Gastrocnemius medialis (tissue), 4 donors: ENCODE data around the gene ATF6.

Experiments
- POLR2A ChIP-seq, 2 donors: fragments of 450-650 bp; IDR thresholded peaks; one replicate each; pipeline ENCODE4 v1.6.1; 2017; ENCODE audit warnings: antibody characterized with exemption in 2 of 2, mild to moderate bottlenecking in 2 of 2, moderate library complexity in 2 of 2
- TF ChIP-seq, protein P1 (sequence below), 5 experiments: fragments of 450-650 bp in 3 of 5; fragments of 200-600 bp in 2 of 5; sonication (generic) in 2 of 5; IDR thresholded peaks in 4 of 5; conservative IDR thresholded peaks in 1 of 5; 1 replicate in 4 of 5; 2 replicates in 1 of 5; pipeline ENCODE4 v1.5.1; 2016 to 2019; ENCODE audit warnings: antibody characterized with exemption in 5 of 5, mild to moderate bottlenecking in 3 of 5, moderate library complexity in 3 of 5

DNA sequence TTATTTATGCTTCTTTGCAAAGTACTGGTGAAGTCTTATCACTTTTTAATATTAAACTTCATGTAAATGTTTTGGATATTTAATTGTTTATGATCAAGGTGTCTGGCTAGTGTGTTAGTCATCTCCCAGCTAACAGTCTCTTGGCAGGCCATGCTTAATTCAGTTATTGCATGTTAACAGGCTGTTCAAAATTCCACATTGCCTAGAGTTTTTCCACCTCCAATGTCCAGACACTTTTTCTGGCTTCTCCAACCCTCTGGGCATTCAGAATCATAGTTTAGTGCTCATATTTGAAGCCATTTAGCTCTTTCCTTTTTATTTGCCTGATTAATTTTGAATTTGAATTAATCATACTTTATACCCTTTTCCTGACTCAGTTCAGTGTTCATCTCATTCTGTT is 188.3 kb downstream of the ATF6 start:
- no peak for TF ChIP-seq POLR2A (IDR thresholded peaks at IDR 0.05)
- TF ChIP-seq, protein P1, sequence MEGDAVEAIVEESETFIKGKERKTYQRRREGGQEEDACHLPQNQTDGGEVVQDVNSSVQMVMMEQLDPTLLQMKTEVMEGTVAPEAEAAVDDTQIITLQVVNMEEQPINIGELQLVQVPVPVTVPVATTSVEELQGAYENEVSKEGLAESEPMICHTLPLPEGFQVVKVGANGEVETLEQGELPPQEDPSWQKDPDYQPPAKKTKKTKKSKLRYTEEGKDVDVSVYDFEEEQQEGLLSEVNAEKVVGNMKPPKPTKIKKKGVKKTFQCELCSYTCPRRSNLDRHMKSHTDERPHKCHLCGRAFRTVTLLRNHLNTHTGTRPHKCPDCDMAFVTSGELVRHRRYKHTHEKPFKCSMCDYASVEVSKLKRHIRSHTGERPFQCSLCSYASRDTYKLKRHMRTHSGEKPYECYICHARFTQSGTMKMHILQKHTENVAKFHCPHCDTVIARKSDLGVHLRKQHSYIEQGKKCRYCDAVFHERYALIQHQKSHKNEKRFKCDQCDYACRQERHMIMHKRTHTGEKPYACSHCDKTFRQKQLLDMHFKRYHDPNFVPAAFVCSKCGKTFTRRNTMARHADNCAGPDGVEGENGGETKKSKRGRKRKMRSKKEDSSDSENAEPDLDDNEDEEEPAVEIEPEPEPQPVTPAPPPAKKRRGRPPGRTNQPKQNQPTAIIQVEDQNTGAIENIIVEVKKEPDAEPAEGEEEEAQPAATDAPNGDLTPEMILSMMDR (IDR thresholded peaks at IDR 0.05 in 4 of 5, conservative IDR thresholded peaks at IDR 0.05 in 1 of 5), result no peak
